Stimulated activated CD8-positive, alpha-beta memory T cell treated with anti-CD3 and anti-CD28 coated beads, Interleukin-4, amount 100 ng/mL, for 1 hour (primary cell): ENCODE measurements around the gene KDM6B.

Experiments used
- DNase-seq, 2 donors: peaks; one replicate each; pipeline ENCODE4 v3.0.0-alpha.2; 2020; ENCODE audit warnings: low read depth in 2 of 2, low spot score in 1 of 2

Gene KDM6B

GRCh38 chr17:7875804-7876370 lies 41.9 kb downstream of the KDM6B start:
- no peak for DNase-seq

- DNase-seq = no peak
Measured at GRCh38 chr17:7878234-7878633, 44.2 kb downstream of the KDM6B start.

- DNase-seq = no peak
Measured at GRCh38 chr17:7880076-7880868, 46.3 kb downstream of the KDM6B start.

- DNase-seq = no peak
Measured at GRCh38 chr17:7881276-7882054, 47.4 kb downstream of the KDM6B start.

GRCh38 chr17:7882068-7882467 lies 48.1 kb downstream of the KDM6B start:
- DNase-seq = no peak

GRCh38 chr17:7882629-7883028 lies 48.6 kb downstream of the KDM6B start:
- DNase-seq = no peak
